ENCODE data around the gene CRYBA4. TPM values are rescaled to one million over a fixed set of nuclear protein-coding genes. Genes with fewer than 3 reads are reported as not detected.
A peak's percentile ranks its signal among the peaks of the same experiment; 100 is the strongest.

The CRYBA4 gene
- total RNA-seq, 2 experiments from 2014 or later = not detected

- intact Hi-C loops (cut with DNase I, micrococcal nuclease) = loop anchor here in 1 of 2 experiments (5.0 to 10.0 kb wide), 3 partner anchors 82 to 1610 kb away; partner anchors contain the start of gene TPST2
- peaks cover 12% of the 10 kb centered on the region for H3K36me3 ChIP-seq (ENCODE audit: insufficient read depth, low read length)
- Mint-ChIP-seq H3K36me3 (ENCODE audit: low read depth) (peaks cover 47% of the 10 kb centered on the region), H3K4me1 (ENCODE audit: low read depth) (peaks cover 90% of the 10 kb centered on the region), H3K4me3 (peak overlapping the region; percentile 97), H3K27ac (peak overlapping the region; percentile 95), H3K9me3 (no peaks in the 10 kb centered on the region), H3K27me3 (no peaks in the 10 kb centered on the region)
- CTCF ChIA-PET = interaction anchor here (0.9 to 2.4 kb wide), 4 partner anchors 9 to 310 kb away, joined by 3 to 14 read pairs (median 4); partner anchors contain the start of genes HPS4, MIAT and SRRD
- ATAC-seq (ENCODE audit: poor library complexity) (no peak), DNase-seq (peak in 7 of 14 experiments; percentile 5 to 58 (median 30))
- H3K4me3 ChIP-seq (ENCODE audit: low read length) = peak overlapping the region; percentile 79
- no peaks in the 10 kb centered on the region for H3K9me3 ChIP-seq (ENCODE audit: control insufficient read depth in 1 of 2, insufficient read depth in 1 of 2, low read length in 2 of 2)
- no peak for TF ChIP-seq CTCF (IDR thresholded peaks at IDR 0.05)
- POLR2A ChIA-PET = interaction anchor here (1.1 to 4.3 kb wide), 4 partner anchors 9 to 1244 kb away, joined by 3 to 71 read pairs (median 6); partner anchors contain the start of genes HPS4, PITPNB and SRRD
- H3K27ac ChIP-seq (ENCODE audit: low read depth in 1 of 2, low read length in 2 of 2) = peak overlapping the region; percentile 88 to 90
- H3K27me3 ChIP-seq (ENCODE audit: control insufficient read depth in 1 of 2, insufficient read depth in 2 of 2, low read length in 2 of 2) = no peaks in the 10 kb centered on the region
- peaks cover 99% of the 10 kb centered on the region for H3K4me1 ChIP-seq (ENCODE audit: insufficient read depth, low read length)
Measured at GRCh38 chr22:26674211-26675190, 52.7 kb downstream of the CRYBA4 start.

GRCh38 chr22:26675687-26676268 is 54.0 kb downstream of the CRYBA4 start:
- DNase-seq (no peak), ATAC-seq (ENCODE audit: poor library complexity) (no peak)
- Histone ChIP-seq H3K27ac (ENCODE audit: low read depth in 1 of 2, low read length in 2 of 2) (peak overlapping the region; percentile 33 to 88), H3K9me3 (ENCODE audit: control insufficient read depth in 1 of 2, insufficient read depth in 1 of 2, low read length in 2 of 2) (no peaks in the 10 kb centered on the region), H3K36me3 (ENCODE audit: insufficient read depth, low read length) (peaks cover 21% of the 10 kb centered on the region), H3K27me3 (ENCODE audit: control insufficient read depth in 1 of 2, insufficient read depth in 2 of 2, low read length in 2 of 2) (no peaks in the 10 kb centered on the region), H3K4me1 (ENCODE audit: insufficient read depth, low read length) (peaks cover 95% of the 10 kb centered on the region), H3K4me3 (ENCODE audit: low read length) (no peak overlapping the region)
- intact Hi-C loops (cut with DNase I, micrococcal nuclease) = loop anchor here in 1 of 2 experiments (2.0 to 10.0 kb wide), 2 partner anchors 1129 to 1611 kb away; no protein-coding TSS in a partner anchor
- POLR2A ChIA-PET = no interaction called here
- Mint-ChIP-seq H3K27me3 (no peaks in the 10 kb centered on the region), H3K9me3 (no peaks in the 10 kb centered on the region), H3K4me1 (ENCODE audit: low read depth) (peaks cover 89% of the 10 kb centered on the region), H3K27ac (peak overlapping the region; percentile 95), H3K4me3 (peak overlapping the region; percentile 13), H3K36me3 (ENCODE audit: low read depth) (peaks cover 58% of the 10 kb centered on the region)
- TF ChIP-seq CTCF (IDR thresholded peaks at IDR 0.05) = no peak
- CTCF ChIA-PET = no interaction called here

- CTCF ChIA-PET = no interaction called here
- peak overlapping the region in 1 of 2 donors; percentile 26 for H3K27ac ChIP-seq (ENCODE audit: low read depth in 1 of 2, low read length in 2 of 2)
- no peak overlapping the region for H3K4me3 ChIP-seq (ENCODE audit: low read length)
- peaks cover 0 to 3% of the 10 kb centered on the region in 2 experiments for H3K9me3 ChIP-seq (ENCODE audit: control insufficient read depth in 1 of 2, insufficient read depth in 1 of 2, low read length in 2 of 2)
- H3K4me1 ChIP-seq (ENCODE audit: insufficient read depth, low read length) = peaks cover 81% of the 10 kb centered on the region
- POLR2A ChIA-PET = no interaction called here
- no peak for TF ChIP-seq CTCF (IDR thresholded peaks at IDR 0.05)
- intact Hi-C loops (cut with DNase I, micrococcal nuclease) = loop anchor here in 1 of 2 experiments (2.0 to 10.0 kb wide), 2 partner anchors 1128 to 1612 kb away; no protein-coding TSS in a partner anchor
- H3K27ac Mint-ChIP-seq = no peak overlapping the region
- H3K9me3 Mint-ChIP-seq = no peaks in the 10 kb centered on the region
- peaks cover 72% of the 10 kb centered on the region for H3K36me3 Mint-ChIP-seq (ENCODE audit: low read depth)
- H3K27me3 Mint-ChIP-seq = no peaks in the 10 kb centered on the region
- H3K4me3 Mint-ChIP-seq = no peak overlapping the region
- H3K27me3 ChIP-seq (ENCODE audit: control insufficient read depth in 1 of 2, insufficient read depth in 2 of 2, low read length in 2 of 2) = no peaks in the 10 kb centered on the region
- H3K36me3 ChIP-seq (ENCODE audit: insufficient read depth, low read length) = peaks cover 35% of the 10 kb centered on the region
- peaks cover 82% of the 10 kb centered on the region for H3K4me1 Mint-ChIP-seq (ENCODE audit: low read depth)
- DNase-seq = no peak
- no peak for ATAC-seq (ENCODE audit: poor library complexity)
Measured at GRCh38 chr22:26677217-26677616, 55.5 kb downstream of the CRYBA4 start.
